HL-60 (cell line): Measurements from ENCODE around the gene PTPRN.

Experiments used
- DNase-seq, 2 experiments: peaks; one replicate each; pipeline ENCODE4 v3.0.0-alpha.2; 2010 to 2020; ENCODE audit warnings: low read depth in 1 of 2, low spot score in 1 of 2
- H3K27ac ChIP-seq: fragments of 250-450 bp; sonication (Bioruptor Pico); replicated peaks from 2 replicates; pipeline ENCODE4 v1.5.1; 2020; ENCODE audit warnings: mild to moderate bottlenecking, moderate library complexity
- H3K27me3 ChIP-seq: fragments of 250-450 bp; sonication (Bioruptor Pico); 2 replicates; pipeline ENCODE4 v1.5.1; 2021; ENCODE audit warnings: mild to moderate bottlenecking, moderate library complexity; ENCODE audit not compliant: insufficient read depth, poor library complexity, severe bottlenecking
- H3K4me3 ChIP-seq: replicated peaks from 2 replicates; pipeline ENCODE4 v1.5.1; 2011; ENCODE audit warnings: mild to moderate bottlenecking, control low read depth, low read length; ENCODE audit not compliant: insufficient read depth
- CTCF ChIP-seq: IDR thresholded peaks from one replicate; pipeline ENCODE4 v1.5.1; 2011; ENCODE audit warnings: low read length, control low read depth, inconsistent platforms; ENCODE audit not compliant: insufficient read depth
- GABPA ChIP-seq: IDR thresholded peaks from 2 replicates; pipeline ENCODE4 v1.6.1; 2012; ENCODE audit warnings: low read depth
- POLR2AphosphoS5 ChIP-seq: IDR thresholded peaks from 2 replicates; pipeline ENCODE4 v1.6.1; 2012; ENCODE audit warnings: low read depth
- REST ChIP-seq: IDR thresholded peaks from 2 replicates; pipeline ENCODE4 v1.6.1; 2012; ENCODE audit warnings: low read depth; ENCODE audit not compliant: insufficient replicate concordance
- SPI1 ChIP-seq: IDR thresholded peaks from 2 replicates; pipeline ENCODE4 v1.6.1; 2012; ENCODE audit warnings: low read depth, mild to moderate bottlenecking, borderline replicate concordance

The PTPRN gene

GRCh38 chr2:219279916-219280516 lies 29.2 kb downstream of the PTPRN start:
- TF ChIP-seq CTCF (no peak), REST (no peak), SPI1 (no peak), GABPA (no peak), POLR2AphosphoS5 (no peak)
- no peaks in the 10 kb centered on the region for H3K27me3 ChIP-seq
- peak overlapping the region; percentile 64; the same call in 1 of the 2 replicates for H3K27ac ChIP-seq
- no peak for DNase-seq
- H3K4me3 ChIP-seq, result peak overlapping the region; percentile 47

- TF ChIP-seq REST (no peak), POLR2AphosphoS5 (peak; percentile 54; the same call in 1 of the 2 replicates), GABPA (no peak), SPI1 (peak; percentile 27; the same call in 1 of the 2 replicates), CTCF (no peak)
- peak within 1 kb of the TSS; percentile 64 for H3K27ac ChIP-seq
These were observed 29.9 kb downstream of the PTPRN start, which contains the start of gene DNAJB2 for GRCh38 chr2:219279151-219279915. TSS of gene DNAJB2 (plus strand) at chr2:219279366. CDS start at chr2:219279834, 468 bp downstream.

GRCh38 chr2:219278655-219279150 lies 30.5 kb downstream of the PTPRN start:
- no peak for TF ChIP-seq CTCF
- TF ChIP-seq SPI1, result no peak
- TF ChIP-seq REST, result no peak
- no peak for DNase-seq
- Histone ChIP-seq H3K27ac (no peak overlapping the region), H3K27me3 (no peaks in the 10 kb centered on the region), H3K4me3 (peak overlapping the region; percentile 47)

More at GRCh38 chr2:219279151-219279915, 29.9 kb downstream of the PTPRN start, which contains the start of gene DNAJB2:
- DNase-seq, result peak; percentile 95 to 98
- no peaks in the 10 kb centered on the region for H3K27me3 ChIP-seq
- peak within 1 kb of the TSS; percentile 47 for H3K4me3 ChIP-seq
